Mucosa of stomach (tissue), 1 donor: ENCODE results near the gene OR5B21.

Source experiments
- H3K27me3 ChIP-seq: one replicate; pipeline ENCODE4 v1.7.0; 2013; ENCODE audit warnings: mild to moderate bottlenecking, low read length; ENCODE audit not compliant: control insufficient read depth, insufficient read depth
- H3K36me3 ChIP-seq: one replicate; pipeline ENCODE4 v1.7.0; 2013; ENCODE audit warnings: low read length; ENCODE audit not compliant: control insufficient read depth, insufficient read depth
- H3K4me1 ChIP-seq: one replicate; pipeline ENCODE4 v1.7.0; 2013; ENCODE audit warnings: mild to moderate bottlenecking, low read length; ENCODE audit not compliant: control insufficient read depth, insufficient read depth
- H3K4me3 ChIP-seq: one replicate; pipeline ENCODE4 v1.7.0; 2013; ENCODE audit warnings: low read length
- H3K9ac ChIP-seq: one replicate; pipeline ENCODE4 v1.7.0; 2013; ENCODE audit warnings: mild to moderate bottlenecking, low read length, moderate library complexity
- H3K9me3 ChIP-seq: one replicate; pipeline ENCODE4 v1.7.0; 2013; ENCODE audit warnings: mild to moderate bottlenecking, low read length, moderate library complexity; ENCODE audit not compliant: control insufficient read depth
- donor health status: Pancreatic carcinoma.

OR5B21 gene

DNA sequence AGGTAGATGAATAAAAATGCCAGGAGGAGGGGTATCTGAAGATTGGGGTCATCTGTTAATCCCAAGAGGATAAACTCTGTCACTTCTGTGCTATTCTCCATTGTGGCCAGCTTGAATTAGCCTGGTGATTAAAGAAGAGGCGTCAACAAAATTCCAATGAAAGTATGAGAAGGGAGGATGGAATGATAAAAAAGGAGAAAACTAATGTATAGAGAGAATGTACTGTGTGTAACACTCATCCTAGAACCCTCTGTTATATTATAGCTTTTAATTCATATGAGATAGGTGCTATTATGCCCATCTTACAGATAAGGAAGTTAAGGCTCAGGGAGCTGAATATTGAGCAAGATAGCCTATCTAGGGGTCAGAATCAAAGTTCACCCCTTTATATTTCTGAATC, at the start of gene OR5B21:
Gene OR5B21, minus strand, starts transcription at position 101 of the 400 bp plus-strand sequence. Its CDS starts 0 bp downstream, at position 101.
- no peak within 1 kb of the TSS for H3K4me3 ChIP-seq
- no peaks in the 10 kb centered on the region for H3K27me3 ChIP-seq
- H3K9me3 ChIP-seq: no peaks in the 10 kb centered on the region
- H3K36me3 ChIP-seq: no peaks in the 10 kb centered on the region
- H3K4me1 ChIP-seq: no peaks in the 10 kb centered on the region
- H3K9ac ChIP-seq: no peak within 1 kb of the TSS

- Histone ChIP-seq H3K4me1 (no peaks in the 10 kb centered on the region), H3K4me3 (no peak overlapping the region), H3K27me3 (no peaks in the 10 kb centered on the region), H3K36me3 (no peaks in the 10 kb centered on the region), H3K9me3 (no peaks in the 10 kb centered on the region), H3K9ac (no peak overlapping the region)
Observed at GRCh38 chr11:58549644-58550043, 41.7 kb upstream of the OR5B21 start.

GRCh38 chr11:58546841-58547240, 38.9 kb upstream of the OR5B21 start:
- Histone ChIP-seq H3K9me3 (no peaks in the 10 kb centered on the region), H3K36me3 (no peaks in the 10 kb centered on the region), H3K4me1 (no peaks in the 10 kb centered on the region), H3K4me3 (no peak overlapping the region), H3K9ac (no peak overlapping the region), H3K27me3 (no peaks in the 10 kb centered on the region)

DNA sequence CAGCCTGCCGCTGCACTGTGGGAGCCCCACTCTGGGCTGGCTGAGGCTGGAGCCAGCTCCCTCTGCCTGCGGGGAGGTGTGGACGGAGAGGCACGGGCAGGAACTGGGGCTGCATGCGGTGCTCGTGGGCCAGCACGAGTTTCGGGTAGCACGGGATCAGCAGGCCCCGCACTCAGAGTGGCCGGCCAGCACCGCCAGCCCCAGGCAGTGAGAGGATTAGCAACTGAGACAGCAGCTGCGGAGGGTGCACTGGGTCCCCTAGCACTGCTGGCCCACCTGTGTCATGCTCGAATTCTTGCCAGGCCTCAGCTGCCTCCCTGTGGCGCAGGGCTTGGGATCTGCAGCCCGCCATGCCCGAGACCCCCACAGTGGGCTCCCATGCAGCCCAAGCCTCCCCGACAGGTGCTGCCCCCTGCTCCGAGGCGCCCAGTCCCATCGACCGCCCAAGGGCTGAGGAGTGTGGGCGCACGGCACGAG, 24.0 kb upstream of the OR5B21 start:
- Histone ChIP-seq H3K9ac (no peak overlapping the region), H3K36me3 (no peaks in the 10 kb centered on the region), H3K27me3 (no peaks in the 10 kb centered on the region), H3K9me3 (no peaks in the 10 kb centered on the region), H3K4me3 (no peak overlapping the region), H3K4me1 (no peaks in the 10 kb centered on the region)

DNA sequence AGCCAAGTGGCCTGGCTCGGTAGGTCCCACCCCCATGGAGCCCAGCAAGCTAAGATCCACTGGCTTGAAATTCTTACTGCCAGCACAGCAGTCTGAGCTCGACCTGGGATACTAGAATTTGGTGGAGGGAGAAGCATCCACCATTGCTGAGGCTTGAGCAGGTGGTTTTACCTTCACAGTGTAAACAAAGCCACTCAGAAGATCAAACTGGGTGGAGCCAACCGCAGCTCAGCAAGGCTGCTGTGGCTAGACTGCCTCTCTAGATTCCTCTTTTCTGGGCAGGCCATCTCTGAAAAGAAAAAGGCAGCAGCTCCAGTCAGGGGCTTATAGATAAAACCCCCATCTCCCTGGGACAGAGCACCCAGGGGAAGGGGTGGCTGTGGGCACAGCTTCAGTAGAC, 22.3 kb upstream of the OR5B21 start:
- no peak overlapping the region for H3K9ac ChIP-seq
- no peaks in the 10 kb centered on the region for H3K27me3 ChIP-seq
- H3K4me3 ChIP-seq: no peak overlapping the region
- no peaks in the 10 kb centered on the region for H3K4me1 ChIP-seq
- H3K9me3 ChIP-seq: no peaks in the 10 kb centered on the region
- no peaks in the 10 kb centered on the region for H3K36me3 ChIP-seq

DNA sequence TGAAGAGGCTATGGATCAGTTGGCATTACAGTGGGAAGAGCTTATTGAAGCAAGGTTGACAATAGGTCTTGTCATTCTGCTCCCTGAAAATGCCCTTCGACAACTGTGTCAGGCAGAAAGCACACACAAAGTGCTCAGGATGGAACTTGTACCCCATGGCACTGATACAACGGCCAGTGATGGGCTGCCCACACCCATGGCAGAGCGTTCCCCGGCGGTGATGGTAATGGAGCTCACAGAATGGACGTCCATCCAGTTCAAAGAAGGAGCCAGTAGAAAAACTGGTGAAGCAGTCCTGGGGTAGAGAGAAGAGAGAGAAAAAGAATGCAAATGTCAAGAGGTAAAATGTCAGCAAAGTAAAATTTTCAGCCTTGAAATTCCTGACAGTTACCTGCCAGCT, 19.5 kb upstream of the OR5B21 start:
- H3K4me1 ChIP-seq: no peaks in the 10 kb centered on the region
- H3K9me3 ChIP-seq: no peaks in the 10 kb centered on the region
- no peaks in the 10 kb centered on the region for H3K27me3 ChIP-seq
- H3K4me3 ChIP-seq: no peak overlapping the region
- H3K9ac ChIP-seq: no peak overlapping the region
- H3K36me3 ChIP-seq: no peaks in the 10 kb centered on the region

DNA sequence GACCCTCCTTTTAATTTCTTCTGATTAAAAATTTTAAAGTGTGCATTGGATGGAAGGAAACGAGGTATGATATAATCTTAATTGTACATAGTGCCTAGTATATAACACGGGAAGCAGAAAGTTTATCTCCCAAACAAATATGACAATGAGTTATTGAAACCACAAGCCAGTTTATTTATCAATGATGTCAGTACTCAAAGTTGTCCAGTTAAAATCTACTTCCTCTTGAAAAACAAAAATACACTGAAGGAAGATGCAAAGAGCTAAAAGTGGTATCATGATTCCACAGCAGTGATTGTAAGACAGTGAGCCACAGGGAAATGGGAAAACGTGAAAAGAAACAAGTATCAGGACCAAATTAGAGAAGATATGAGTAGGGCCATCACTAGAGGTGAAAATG, 18.8 kb upstream of the OR5B21 start:
- Histone ChIP-seq H3K4me3 (no peak overlapping the region), H3K9me3 (no peaks in the 10 kb centered on the region), H3K9ac (no peak overlapping the region), H3K36me3 (no peaks in the 10 kb centered on the region), H3K27me3 (no peaks in the 10 kb centered on the region), H3K4me1 (no peaks in the 10 kb centered on the region)

GRCh38 chr11:58525037-58525614, 17.2 kb upstream of the OR5B21 start:
- no peak overlapping the region for H3K4me3 ChIP-seq
- H3K9ac ChIP-seq: no peak overlapping the region
- no peaks in the 10 kb centered on the region for H3K36me3 ChIP-seq
- no peaks in the 10 kb centered on the region for H3K9me3 ChIP-seq
- no peaks in the 10 kb centered on the region for H3K27me3 ChIP-seq
- no peaks in the 10 kb centered on the region for H3K4me1 ChIP-seq

GRCh38 chr11:58524232-58525036, 16.5 kb upstream of the OR5B21 start:
- Histone ChIP-seq H3K36me3 (no peaks in the 10 kb centered on the region), H3K27me3 (no peaks in the 10 kb centered on the region), H3K4me1 (no peaks in the 10 kb centered on the region), H3K4me3 (no peak overlapping the region), H3K9ac (no peak overlapping the region), H3K9me3 (no peaks in the 10 kb centered on the region)

- no peaks in the 10 kb centered on the region for H3K9me3 ChIP-seq
- H3K36me3 ChIP-seq: no peaks in the 10 kb centered on the region
- no peaks in the 10 kb centered on the region for H3K27me3 ChIP-seq
- H3K4me1 ChIP-seq: no peaks in the 10 kb centered on the region
- H3K4me3 ChIP-seq: no peak overlapping the region
- no peak overlapping the region for H3K9ac ChIP-seq
Observed at GRCh38 chr11:58513747-58514367, 6.0 kb upstream of the OR5B21 start.

DNA sequence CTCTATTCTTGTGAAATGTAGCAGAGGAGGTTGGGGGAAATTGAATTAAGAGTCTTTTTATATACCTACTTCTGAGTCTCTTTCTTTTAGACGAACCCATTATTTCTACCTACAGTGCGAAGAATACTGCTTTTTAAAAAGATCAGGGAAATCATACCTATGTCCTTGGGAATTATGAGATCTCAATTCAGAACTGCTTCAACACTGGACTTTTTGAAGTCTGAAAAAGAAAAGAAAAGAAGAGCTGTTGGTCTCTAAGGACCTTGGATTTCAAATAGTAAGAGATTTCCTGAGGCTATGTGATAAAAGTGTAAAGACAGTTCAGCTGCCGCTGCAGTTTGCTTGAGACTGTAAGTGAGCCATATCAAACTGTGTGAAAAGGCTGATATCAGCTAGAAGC, 3.7 kb upstream of the OR5B21 start:
- no peaks in the 10 kb centered on the region for H3K9me3 ChIP-seq
- H3K4me1 ChIP-seq: no peaks in the 10 kb centered on the region
- H3K4me3 ChIP-seq: no peak overlapping the region
- H3K27me3 ChIP-seq: no peaks in the 10 kb centered on the region
- H3K9ac ChIP-seq: no peak overlapping the region
- H3K36me3 ChIP-seq: no peaks in the 10 kb centered on the region

DNA sequence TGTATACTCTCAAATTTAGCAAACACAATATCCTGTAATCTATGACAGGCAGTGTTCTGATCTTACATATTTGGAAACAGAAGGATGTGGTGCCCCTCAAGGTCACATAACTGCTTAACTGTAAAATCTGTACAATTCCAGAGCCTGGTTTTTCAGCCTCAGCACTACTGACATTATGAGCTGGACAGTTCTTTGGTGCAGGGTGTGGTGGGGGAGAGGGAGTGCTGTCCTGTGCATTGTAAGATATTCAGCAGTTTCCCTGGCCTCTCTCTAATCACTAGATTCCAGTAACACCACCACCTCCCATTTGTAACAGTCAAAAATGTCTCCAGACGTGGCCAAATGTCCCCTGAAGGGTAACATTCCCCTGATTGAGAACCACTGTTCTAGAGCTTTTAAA, 1.8 kb upstream of the OR5B21 start:
- Histone ChIP-seq H3K36me3 (no peaks in the 10 kb centered on the region), H3K27me3 (no peaks in the 10 kb centered on the region), H3K9ac (no peak overlapping the region), H3K4me1 (no peaks in the 10 kb centered on the region), H3K9me3 (no peaks in the 10 kb centered on the region), H3K4me3 (no peak overlapping the region)
